ENCODE measurements around the gene SDK1. TPM values are rescaled to one million over a fixed set of nuclear protein-coding genes. Genes with fewer than 3 reads are reported as not detected.

The SDK1 gene
- total RNA-seq, 1 donor from 2014 or later: 225 TPM

- Mint-ChIP-seq H3K27me3 (ENCODE audit: unreplicated experiment) (peaks cover 32% of the 10 kb centered on the region), H3K4me3 (ENCODE audit: unreplicated experiment) (peak overlapping the region; percentile 42), H3K27ac (ENCODE audit: unreplicated experiment) (peak overlapping the region; percentile 60)
Observed at GRCh38 chr7:4139656-4140625, 838.9 kb downstream of the SDK1 start.

DNA sequence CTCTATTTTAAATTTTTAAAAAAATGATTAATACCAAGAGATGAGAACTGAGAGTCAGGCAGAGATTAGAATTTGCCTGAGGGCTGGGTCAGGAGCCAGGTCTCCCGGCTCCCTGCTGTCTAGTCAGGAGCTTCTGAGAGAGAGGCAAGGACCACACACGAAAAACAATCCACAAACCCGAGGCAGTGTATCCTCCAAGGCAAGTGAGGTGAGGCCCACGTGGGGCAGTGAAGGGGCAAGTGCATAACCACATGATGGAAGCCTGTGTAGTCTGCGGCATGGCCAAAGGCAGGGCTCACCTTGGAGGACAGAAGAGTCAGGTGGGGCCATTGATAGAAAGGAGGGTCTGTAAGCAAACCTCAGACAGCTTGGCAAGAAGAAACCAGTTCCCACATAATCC is 839.9 kb downstream of the SDK1 start:
- Mint-ChIP-seq H3K9me3 (ENCODE audit: unreplicated experiment) (peaks cover 35% of the 10 kb centered on the region), H3K36me3 (ENCODE audit: unreplicated experiment) (peaks cover 4% of the 10 kb centered on the region), H3K4me1 (ENCODE audit: low read depth, unreplicated experiment) (peaks cover 45% of the 10 kb centered on the region), H3K27ac (ENCODE audit: unreplicated experiment) (peak overlapping the region; percentile 14), H3K27me3 (ENCODE audit: unreplicated experiment) (peaks cover 39% of the 10 kb centered on the region), H3K4me3 (ENCODE audit: unreplicated experiment) (no peak overlapping the region)
- DNase-seq: no peak
- TF ChIP-seq CTCF (IDR thresholded peaks at IDR 0.05; ENCODE audit: partially characterized antibody, unreplicated experiment): no peak

More at GRCh38 chr7:4139656-4140625, 838.9 kb downstream of the SDK1 start:
- TF ChIP-seq CTCF (IDR thresholded peaks at IDR 0.05; ENCODE audit: partially characterized antibody, unreplicated experiment): no peak
- Mint-ChIP-seq H3K36me3 (ENCODE audit: unreplicated experiment) (peaks cover 4% of the 10 kb centered on the region), H3K4me1 (ENCODE audit: low read depth, unreplicated experiment) (peaks cover 47% of the 10 kb centered on the region), H3K9me3 (ENCODE audit: unreplicated experiment) (peaks cover 28% of the 10 kb centered on the region)
- DNase-seq: no peak

DNA sequence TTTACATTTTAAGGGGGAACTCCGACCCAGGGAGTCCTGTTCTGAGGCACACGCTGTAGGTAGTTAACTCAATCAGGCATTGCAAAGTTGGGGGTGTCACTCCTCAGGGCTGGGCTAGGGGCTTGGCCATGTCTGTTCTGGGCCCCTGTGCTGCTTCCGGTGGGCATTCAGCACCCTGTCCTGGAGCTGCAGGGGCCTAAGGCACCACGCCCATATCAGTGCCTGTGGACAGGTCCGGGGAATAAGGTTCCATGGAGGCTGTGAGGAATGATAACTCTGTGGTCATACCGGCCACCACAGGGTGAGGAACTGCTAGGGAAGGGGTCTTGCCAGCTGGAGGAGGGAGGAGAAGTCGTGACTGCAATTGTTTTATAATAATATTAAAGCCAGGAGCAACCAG is 842.0 kb downstream of the SDK1 start:
- Mint-ChIP-seq H3K9me3 (ENCODE audit: unreplicated experiment) (peaks cover 36% of the 10 kb centered on the region), H3K4me3 (ENCODE audit: unreplicated experiment) (no peak overlapping the region), H3K27ac (ENCODE audit: unreplicated experiment) (peak overlapping the region; percentile 67), H3K27me3 (ENCODE audit: unreplicated experiment) (peaks cover 35% of the 10 kb centered on the region), H3K4me1 (ENCODE audit: low read depth, unreplicated experiment) (peaks cover 40% of the 10 kb centered on the region), H3K36me3 (ENCODE audit: unreplicated experiment) (peaks cover 8% of the 10 kb centered on the region)
- no peak for DNase-seq
- TF ChIP-seq CTCF (IDR thresholded peaks at IDR 0.05; ENCODE audit: partially characterized antibody, unreplicated experiment): no peak

- no peak for TF ChIP-seq CTCF (IDR thresholded peaks at IDR 0.05; ENCODE audit: partially characterized antibody, unreplicated experiment)
- peak overlapping the region; percentile 96 for H3K27ac Mint-ChIP-seq (ENCODE audit: unreplicated experiment)
- H3K36me3 Mint-ChIP-seq (ENCODE audit: unreplicated experiment): peaks cover 8% of the 10 kb centered on the region
- no peak for DNase-seq
- H3K4me3 Mint-ChIP-seq (ENCODE audit: unreplicated experiment): no peak overlapping the region
- peaks cover 30% of the 10 kb centered on the region for H3K27me3 Mint-ChIP-seq (ENCODE audit: unreplicated experiment)
- peaks cover 38% of the 10 kb centered on the region for H3K9me3 Mint-ChIP-seq (ENCODE audit: unreplicated experiment)
- H3K4me1 Mint-ChIP-seq (ENCODE audit: low read depth, unreplicated experiment): peaks cover 42% of the 10 kb centered on the region
Observed at GRCh38 chr7:4143511-4144171, 842.6 kb downstream of the SDK1 start.
